ENCODE data around the gene BNC2. TPM values are rescaled to one million over a fixed set of nuclear protein-coding genes. Genes with fewer than 3 reads are reported as not detected.

The BNC2 gene
- total RNA-seq, 1 experiment from 2014 or later = 2.9 TPM

GRCh38 chr9:16712787-16713186 is 157.7 kb downstream of the BNC2 start:
- Histone ChIP-seq H3K27ac (no peak overlapping the region), H3K4me1 (replicated peaks; ENCODE audit: insufficient read depth) (no peaks in the 10 kb centered on the region), H2AFZ (no peak overlapping the region), H3K79me2 (ENCODE audit: low read depth) (no peaks in the 10 kb centered on the region), H3K4me3 (no peak overlapping the region), H3K27me3 (ENCODE audit: insufficient read depth, low read depth) (no peaks in the 10 kb centered on the region), H4K20me1 (ENCODE audit: insufficient read depth) (no peaks in the 10 kb centered on the region), H3K4me2 (no peak overlapping the region), H3K9me2 (ENCODE audit: insufficient read depth) (no peaks in the 10 kb centered on the region), H3K9me3 (ENCODE audit: insufficient read depth, low read depth) (no peaks in the 10 kb centered on the region), H3F3A (ENCODE audit: insufficient read depth, low read depth) (no peaks in the 10 kb centered on the region; the same call in 1 of the 2 replicates), H3K36me3 (ENCODE audit: low read depth) (no peaks in the 10 kb centered on the region)
- no peak for DNase-seq
- intact Hi-C loops (cut with micrococcal nuclease; ENCODE audit: unreplicated experiment) = no loop called here
- BruUV-seq (replicated peaks) = no TSS peak
- ChIA-PET CTCF (no interaction called here), POLR2A (ENCODE audit: unreplicated experiment) (no interaction called here)
- no peak for TF ChIP-seq EZH2 (IDR thresholded peaks at IDR 0.05; ENCODE audit: low read depth)
- TF ChIP-seq CTCF (conservative IDR thresholded peaks at IDR 0.05) = no peak

- no peaks in the 10 kb centered on the region for H3K36me3 ChIP-seq (ENCODE audit: low read depth)
- no TSS peak for BruUV-seq (replicated peaks)
- no peaks in the 10 kb centered on the region for H4K20me1 ChIP-seq (ENCODE audit: insufficient read depth)
- DNase-seq = no peak
- ChIA-PET POLR2A (ENCODE audit: unreplicated experiment) (no interaction called here), CTCF (no interaction called here)
- intact Hi-C loops (cut with micrococcal nuclease; ENCODE audit: unreplicated experiment) = no loop called here
- H3K4me1 ChIP-seq (replicated peaks; ENCODE audit: insufficient read depth) = peaks cover 8% of the 10 kb centered on the region
- no peak overlapping the region for H2AFZ ChIP-seq
- H3K79me2 ChIP-seq (ENCODE audit: low read depth) = no peaks in the 10 kb centered on the region
- H3F3A ChIP-seq (ENCODE audit: insufficient read depth, low read depth) = peaks cover 9% of the 10 kb centered on the region
- TF ChIP-seq CTCF (conservative IDR thresholded peaks at IDR 0.05) = no peak
- TF ChIP-seq EZH2 (IDR thresholded peaks at IDR 0.05; ENCODE audit: low read depth) = no peak
- H3K9me3 ChIP-seq (ENCODE audit: insufficient read depth, low read depth) = no peaks in the 10 kb centered on the region
- H3K4me2 ChIP-seq = no peak overlapping the region
- H3K4me3 ChIP-seq = no peak overlapping the region
- no peaks in the 10 kb centered on the region for H3K9me2 ChIP-seq (ENCODE audit: insufficient read depth)
- H3K27me3 ChIP-seq (ENCODE audit: insufficient read depth, low read depth) = no peaks in the 10 kb centered on the region
- H3K27ac ChIP-seq = no peak overlapping the region
These were observed 159.6 kb downstream of the BNC2 start for GRCh38 chr9:16710888-16711287.

GRCh38 chr9:16709924-16710323 is 160.5 kb downstream of the BNC2 start:
- Histone ChIP-seq H4K20me1 (ENCODE audit: insufficient read depth) (no peaks in the 10 kb centered on the region), H3K4me3 (no peak overlapping the region), H3K79me2 (ENCODE audit: low read depth) (no peaks in the 10 kb centered on the region), H3K9me3 (ENCODE audit: insufficient read depth, low read depth) (no peaks in the 10 kb centered on the region), H3K4me2 (no peak overlapping the region), H3F3A (ENCODE audit: insufficient read depth, low read depth) (peaks cover 17% of the 10 kb centered on the region), H3K9me2 (ENCODE audit: insufficient read depth) (no peaks in the 10 kb centered on the region), H2AFZ (no peak overlapping the region), H3K4me1 (replicated peaks; ENCODE audit: insufficient read depth) (peaks cover 16% of the 10 kb centered on the region), H3K27me3 (ENCODE audit: insufficient read depth, low read depth) (no peaks in the 10 kb centered on the region), H3K27ac (no peak overlapping the region), H3K36me3 (ENCODE audit: low read depth) (no peaks in the 10 kb centered on the region)
- intact Hi-C loops (cut with micrococcal nuclease; ENCODE audit: unreplicated experiment) = no loop called here
- no peak for DNase-seq
- no TSS peak for BruUV-seq (replicated peaks)
- ChIA-PET CTCF (no interaction called here), POLR2A (ENCODE audit: unreplicated experiment) (no interaction called here)
- TF ChIP-seq EZH2 (IDR thresholded peaks at IDR 0.05; ENCODE audit: low read depth) = no peak

- ChIA-PET POLR2A (ENCODE audit: unreplicated experiment) (no interaction called here), CTCF (no interaction called here)
- H3K4me1 ChIP-seq (replicated peaks; ENCODE audit: insufficient read depth) = peaks cover 26% of the 10 kb centered on the region
- BruUV-seq (replicated peaks) = no TSS peak
- H3K9me2 ChIP-seq (ENCODE audit: insufficient read depth) = no peaks in the 10 kb centered on the region
- H3K27me3 ChIP-seq (ENCODE audit: insufficient read depth, low read depth) = no peaks in the 10 kb centered on the region
- DNase-seq = no peak
- H3K4me3 ChIP-seq = no peak overlapping the region
- intact Hi-C loops (cut with micrococcal nuclease; ENCODE audit: unreplicated experiment) = no loop called here
- no peaks in the 10 kb centered on the region for H3K36me3 ChIP-seq (ENCODE audit: low read depth)
- H3K79me2 ChIP-seq (ENCODE audit: low read depth) = no peaks in the 10 kb centered on the region
- H3F3A ChIP-seq (ENCODE audit: insufficient read depth, low read depth) = peaks cover 25% of the 10 kb centered on the region
- H2AFZ ChIP-seq = no peak overlapping the region
- H3K9me3 ChIP-seq (ENCODE audit: insufficient read depth, low read depth) = no peaks in the 10 kb centered on the region
- no peak overlapping the region for H3K27ac ChIP-seq
- H4K20me1 ChIP-seq (ENCODE audit: insufficient read depth) = no peaks in the 10 kb centered on the region
- no peak for TF ChIP-seq CTCF (conservative IDR thresholded peaks at IDR 0.05)
- TF ChIP-seq EZH2 (IDR thresholded peaks at IDR 0.05; ENCODE audit: low read depth) = no peak
- no peak overlapping the region for H3K4me2 ChIP-seq
These were observed 161.6 kb downstream of the BNC2 start for GRCh38 chr9:16708656-16709435.

Measured in PC-9 (cell line).